GM08714 (cell line): ENCODE results near the gene ANKRD11.
"Not testable (repeated sequence)": the region's sequence is repeated elsewhere in the genome, so short reads cannot be mapped to it uniquely, and the experiment has no call there.

Source experiments
- H3K4me3 ChIP-seq: fragments of 200-500 bp; sonication (Bioruptor generic); 2 replicates; pipeline ENCODE4 v1.5.1; 2014; ENCODE audit warnings: mild to moderate bottlenecking, low read length, inconsistent platforms
- ZNF274 ChIP-seq: IDR thresholded peaks from 2 replicates; pipeline ENCODE4 v1.6.1; 2012; ENCODE audit warnings: mild to moderate bottlenecking, low read depth, low read length

Gene ANKRD11

DNA sequence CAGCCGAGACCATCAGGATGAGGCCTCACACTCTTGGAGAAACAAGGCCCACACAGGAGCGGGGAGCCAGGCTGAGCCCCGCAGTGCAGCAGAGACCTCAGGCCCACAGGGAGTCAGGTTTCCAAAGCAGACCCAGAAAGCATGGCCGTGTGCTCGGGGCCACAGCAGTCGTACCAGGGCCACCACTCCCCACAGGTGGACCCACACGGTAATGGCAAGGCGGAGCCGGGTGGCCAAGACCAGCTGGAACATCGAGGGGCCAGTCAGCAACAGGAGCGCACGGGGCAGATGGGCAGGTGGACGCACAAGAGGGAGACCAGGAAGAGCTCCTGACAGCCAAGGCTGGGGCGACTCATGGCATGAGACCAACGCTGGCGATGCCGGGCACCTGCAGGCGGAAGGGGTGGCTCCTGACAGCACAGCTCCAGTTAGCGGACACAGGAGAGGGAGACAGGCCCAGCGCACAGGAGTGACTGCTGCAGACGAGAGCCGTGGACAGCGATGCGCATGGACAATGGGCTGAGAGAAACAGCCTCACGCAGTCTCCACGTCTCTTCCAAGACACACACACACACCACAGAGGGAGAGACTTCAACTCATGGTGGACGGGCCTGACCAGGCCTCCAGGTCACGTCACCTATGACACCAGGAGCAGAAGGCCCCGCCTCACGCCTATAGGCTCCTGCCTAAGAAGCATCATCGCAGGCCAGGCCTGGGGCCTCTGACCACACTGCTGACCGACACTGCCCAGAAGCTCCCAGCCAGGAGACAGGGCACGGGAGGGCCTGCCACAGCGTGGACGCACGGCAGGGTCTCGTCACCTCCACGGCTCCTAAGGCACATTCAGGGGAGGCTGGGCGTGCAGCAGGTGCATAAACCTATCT is 214.3 kb downstream of the ANKRD11 start:
- TF ChIP-seq ZNF274: no peak
- H3K4me3 ChIP-seq: no peak overlapping the region

DNA sequence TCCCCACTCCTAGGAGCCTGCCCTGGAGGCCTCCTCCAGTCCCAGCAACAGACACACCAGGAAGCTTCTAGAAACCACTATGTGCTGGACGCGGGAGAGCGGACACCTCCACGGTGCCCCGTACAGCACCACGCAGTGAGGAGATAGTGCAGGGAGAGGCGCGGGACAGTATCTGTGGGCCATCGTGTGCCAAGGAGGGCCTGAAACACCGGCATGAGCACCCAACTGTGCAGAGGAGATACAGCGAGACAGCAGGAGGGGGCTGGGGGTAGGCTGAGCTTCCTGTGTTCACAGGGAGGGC is 215.1 kb downstream of the ANKRD11 start:
- no peak for TF ChIP-seq ZNF274
- no peak overlapping the region for H3K4me3 ChIP-seq

DNA sequence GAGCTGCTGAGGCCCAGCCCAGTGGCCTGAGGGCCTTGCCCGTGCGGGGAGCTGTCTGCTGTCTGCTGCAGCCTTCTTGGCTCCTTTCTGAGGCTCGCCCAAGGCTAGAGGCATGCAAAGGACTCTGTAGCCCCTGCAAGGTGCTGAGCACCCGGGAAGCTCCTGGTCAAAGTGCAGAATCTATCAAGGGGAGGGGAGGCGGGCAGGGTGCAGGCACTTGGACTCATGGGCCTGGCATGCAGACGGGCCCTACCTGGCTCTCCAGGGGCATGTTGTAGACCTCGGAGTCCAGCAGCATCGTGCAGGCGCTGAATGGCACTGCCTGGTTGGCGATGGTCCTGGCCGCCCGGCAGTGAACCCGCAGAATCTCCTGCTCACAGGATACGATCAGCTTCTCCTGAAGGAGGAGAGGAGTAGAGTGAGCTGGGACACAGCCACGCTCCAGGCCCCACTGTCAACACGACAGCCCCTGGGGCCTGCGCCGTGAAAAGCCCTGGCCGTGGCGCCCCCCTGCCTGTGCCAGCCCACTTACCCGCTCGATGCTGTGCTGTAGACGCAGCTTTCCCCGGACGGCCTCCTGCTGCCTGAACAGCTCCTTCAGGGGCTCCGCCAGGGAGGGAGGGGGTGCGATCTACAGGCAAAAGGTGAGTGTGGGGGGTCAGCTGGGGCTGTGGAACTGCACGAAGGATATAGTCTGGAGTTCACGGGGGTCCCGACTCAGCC is 215.6 kb downstream of the ANKRD11 start:
- no peak overlapping the region for H3K4me3 ChIP-seq
- TF ChIP-seq ZNF274: no peak

DNA sequence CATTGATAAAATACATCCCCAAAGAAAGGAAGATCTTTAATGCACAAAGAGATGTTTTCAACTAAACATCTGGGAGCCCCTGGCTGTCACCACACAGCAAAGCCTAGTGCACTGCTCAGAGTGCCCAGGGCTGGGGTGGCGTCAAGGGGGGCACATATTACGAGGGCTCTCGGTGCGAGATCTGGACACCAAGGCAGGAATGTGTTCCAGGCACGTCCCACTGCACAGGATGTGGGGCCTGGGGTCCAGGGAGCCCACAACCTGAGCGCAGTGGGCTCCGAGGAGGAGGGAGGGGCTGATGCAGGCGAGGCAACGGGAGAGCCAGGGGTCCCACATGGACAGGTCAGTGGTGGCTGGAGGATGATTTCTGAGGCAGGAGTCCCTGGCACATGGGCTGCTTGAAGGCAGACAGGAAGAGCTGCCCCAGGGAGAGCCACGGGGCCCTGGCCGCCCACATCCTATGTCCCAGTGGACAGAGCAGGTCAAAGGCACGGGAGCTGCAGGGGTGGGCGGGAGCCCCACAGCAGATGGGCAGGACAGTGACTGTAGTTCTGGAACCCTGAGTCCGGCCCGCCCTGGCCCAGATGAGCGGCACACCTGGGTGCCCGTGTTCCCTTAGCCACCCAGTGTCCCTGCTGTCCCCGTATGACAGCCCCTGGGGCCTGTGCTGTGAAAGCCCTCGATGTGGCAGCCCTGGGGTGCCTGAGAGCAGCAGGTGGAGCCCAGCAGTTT is 216.5 kb downstream of the ANKRD11 start:
- no peak overlapping the region for H3K4me3 ChIP-seq
- no peak for TF ChIP-seq ZNF274

DNA sequence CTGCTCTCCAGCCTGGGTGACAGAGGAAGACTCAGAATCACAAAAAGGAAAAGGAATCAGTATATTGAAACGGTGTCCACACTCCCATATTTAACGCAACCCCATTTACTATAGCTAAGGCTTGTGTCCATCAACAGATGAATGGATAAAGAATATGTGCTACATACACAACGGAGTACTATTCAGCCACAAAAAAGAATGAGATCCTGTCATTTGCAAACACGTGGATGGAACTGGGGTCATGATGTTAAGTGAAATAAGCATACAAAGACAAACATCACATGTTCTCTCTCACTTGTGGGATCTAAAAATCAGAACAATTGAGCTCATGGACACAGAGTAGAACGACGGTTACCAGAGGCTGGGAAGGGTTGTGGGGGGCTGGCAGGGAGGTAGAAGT is 217.7 kb downstream of the ANKRD11 start:
- TF ChIP-seq ZNF274: no peak
- no peak overlapping the region for H3K4me3 ChIP-seq

DNA sequence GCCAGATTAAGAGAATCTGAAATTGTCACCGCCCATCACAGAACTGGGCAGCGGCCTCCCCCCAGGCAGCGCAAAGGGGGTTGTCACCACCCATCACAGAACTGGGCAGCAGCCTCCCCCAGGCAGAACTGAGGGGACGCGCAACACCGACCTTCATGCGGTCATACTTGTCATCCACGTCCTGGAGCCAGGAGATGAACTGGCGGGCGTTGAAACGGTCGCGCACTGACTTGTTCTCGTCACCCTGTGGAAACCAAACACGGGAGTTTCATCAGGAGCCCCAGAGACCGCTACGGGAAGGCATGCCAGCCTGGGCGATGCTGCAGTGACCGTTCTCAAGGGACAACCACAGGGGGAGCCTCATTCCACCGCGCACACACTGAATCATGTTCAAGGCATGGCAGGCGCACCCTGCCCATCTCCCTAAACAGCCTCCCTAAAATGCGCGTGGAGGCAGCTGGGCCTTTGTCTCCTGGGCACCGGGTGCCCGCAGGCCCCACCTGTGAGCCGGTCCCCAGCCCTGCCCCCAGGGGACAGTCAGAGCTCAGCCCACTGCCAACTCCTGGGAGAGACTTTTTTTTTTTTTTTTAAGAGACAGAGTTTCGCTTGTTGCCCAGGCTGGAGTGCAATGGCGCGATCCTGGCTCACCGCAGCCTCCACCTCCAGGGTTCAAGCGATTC is 219.6 kb downstream of the ANKRD11 start:
- no peak for TF ChIP-seq ZNF274
- H3K4me3 ChIP-seq: no peak overlapping the region

DNA sequence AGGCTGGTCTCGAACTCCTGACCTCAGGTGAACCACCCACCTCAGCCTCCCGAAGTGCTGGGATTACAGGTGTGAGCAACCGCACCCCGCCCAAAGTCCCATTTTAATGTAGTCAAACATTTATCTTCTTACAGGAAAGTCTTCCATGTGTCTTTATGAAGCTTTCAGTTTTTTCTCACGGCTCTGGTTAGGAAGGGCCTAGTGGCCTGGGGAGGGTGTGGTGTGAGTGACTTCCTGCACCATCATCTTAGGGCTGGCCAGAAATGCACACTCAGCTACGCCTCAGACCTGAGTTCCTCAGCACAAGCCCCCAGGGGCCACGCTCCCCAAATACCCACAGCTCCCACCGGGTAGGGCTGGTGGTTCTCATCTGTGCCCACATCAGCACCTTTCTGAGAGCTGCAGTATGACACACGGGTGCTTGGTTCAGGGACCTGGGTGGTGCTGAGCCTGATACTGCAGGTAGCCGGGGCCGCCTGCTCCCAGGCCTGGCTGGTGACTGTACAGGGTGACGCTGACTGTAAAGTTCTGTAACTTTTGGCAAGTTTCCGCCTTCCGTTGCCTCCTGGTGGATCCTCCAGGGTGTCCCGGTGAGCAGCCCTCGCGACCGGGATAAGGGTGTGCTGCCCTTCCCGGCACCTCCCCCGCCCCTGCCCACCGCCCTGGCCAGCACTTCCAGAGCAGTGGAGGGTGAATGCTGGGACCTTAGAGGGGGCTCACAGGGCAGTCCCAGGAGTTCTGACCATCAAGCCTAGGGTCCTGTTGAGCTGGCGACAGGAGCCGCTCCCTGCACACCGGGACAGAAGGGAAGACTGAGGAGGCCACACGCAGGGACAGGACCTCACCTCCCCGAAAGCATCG is 220.3 kb downstream of the ANKRD11 start:
- H3K4me3 ChIP-seq: no peak overlapping the region
- no peak for TF ChIP-seq ZNF274

DNA sequence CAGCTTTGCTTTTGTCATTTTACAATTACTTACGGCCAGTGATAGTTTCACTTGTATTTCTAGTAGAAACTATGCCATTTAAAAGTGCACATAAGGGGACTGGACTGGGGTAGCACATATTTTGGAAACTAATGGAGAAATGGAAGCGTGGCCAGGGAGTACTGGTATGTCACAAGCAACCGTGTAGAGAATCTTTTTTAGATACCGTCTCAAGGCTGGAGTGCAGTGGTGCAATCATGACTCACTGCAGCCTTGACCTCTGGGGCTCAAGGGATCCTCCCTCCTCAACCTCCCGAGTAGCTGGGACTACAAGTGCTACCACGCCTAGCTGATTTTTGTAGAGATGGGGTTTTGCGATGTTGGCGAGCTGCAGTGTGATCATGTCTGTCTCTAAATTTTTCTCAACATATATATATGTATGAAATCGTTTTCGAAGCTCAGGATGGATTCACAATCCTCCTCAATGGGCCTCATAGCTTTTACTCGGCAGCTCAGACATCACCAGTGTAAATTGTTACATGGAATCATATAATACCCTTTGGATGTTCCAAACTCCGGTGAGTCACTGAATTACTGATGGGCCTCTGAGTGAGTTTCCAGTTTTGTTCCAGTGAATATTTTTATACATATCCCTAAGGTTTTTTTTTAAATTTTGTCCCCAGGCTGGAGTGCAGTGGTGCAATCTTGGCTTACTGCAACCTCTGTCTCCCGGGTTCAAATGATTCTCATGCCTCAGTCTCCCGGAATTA is 221.2 kb downstream of the ANKRD11 start:
- no peak for TF ChIP-seq ZNF274
- H3K4me3 ChIP-seq: no peak overlapping the region

DNA sequence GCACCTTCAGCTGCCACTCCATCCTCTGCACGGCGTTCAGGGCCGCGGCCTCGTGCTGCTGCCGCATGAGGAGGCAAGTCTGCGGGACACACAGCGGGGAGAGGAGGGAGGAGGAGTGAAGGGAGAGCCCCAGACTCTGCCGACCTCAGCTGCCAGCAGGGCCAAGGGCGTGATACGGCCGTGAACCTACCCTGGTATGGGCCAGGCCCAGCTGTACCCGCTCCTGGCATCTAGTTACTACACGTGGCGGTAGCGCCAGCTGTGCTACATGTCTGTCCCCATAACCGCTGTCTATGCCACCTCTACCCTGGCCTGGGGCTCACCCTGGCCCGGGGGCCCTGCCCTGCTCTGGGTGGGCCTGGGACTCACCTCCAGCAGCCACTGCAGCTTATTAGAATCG is 221.8 kb downstream of the ANKRD11 start:
- no peak overlapping the region for H3K4me3 ChIP-seq
- TF ChIP-seq ZNF274: no peak

DNA sequence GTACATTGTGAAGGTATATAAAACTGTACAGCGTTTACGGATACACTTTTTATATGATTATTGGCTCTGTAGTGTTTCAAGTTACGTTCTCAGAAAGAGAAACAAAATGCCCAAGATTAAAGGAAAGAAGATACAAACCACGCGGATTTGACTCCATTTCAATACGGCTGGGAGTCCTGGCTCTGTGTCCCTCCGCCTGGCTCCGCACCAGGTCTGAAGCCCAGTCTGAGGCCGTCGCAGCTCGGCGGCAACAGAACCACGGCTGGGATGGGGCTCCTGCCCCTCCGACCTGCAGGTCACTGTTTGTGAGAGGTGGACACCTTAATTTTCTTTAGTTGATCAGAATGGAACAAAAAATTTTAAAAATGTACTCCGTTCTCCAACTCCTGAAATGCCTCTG is 222.6 kb downstream of the ANKRD11 start:
- H3K4me3 ChIP-seq: not testable (repeated sequence)

DNA sequence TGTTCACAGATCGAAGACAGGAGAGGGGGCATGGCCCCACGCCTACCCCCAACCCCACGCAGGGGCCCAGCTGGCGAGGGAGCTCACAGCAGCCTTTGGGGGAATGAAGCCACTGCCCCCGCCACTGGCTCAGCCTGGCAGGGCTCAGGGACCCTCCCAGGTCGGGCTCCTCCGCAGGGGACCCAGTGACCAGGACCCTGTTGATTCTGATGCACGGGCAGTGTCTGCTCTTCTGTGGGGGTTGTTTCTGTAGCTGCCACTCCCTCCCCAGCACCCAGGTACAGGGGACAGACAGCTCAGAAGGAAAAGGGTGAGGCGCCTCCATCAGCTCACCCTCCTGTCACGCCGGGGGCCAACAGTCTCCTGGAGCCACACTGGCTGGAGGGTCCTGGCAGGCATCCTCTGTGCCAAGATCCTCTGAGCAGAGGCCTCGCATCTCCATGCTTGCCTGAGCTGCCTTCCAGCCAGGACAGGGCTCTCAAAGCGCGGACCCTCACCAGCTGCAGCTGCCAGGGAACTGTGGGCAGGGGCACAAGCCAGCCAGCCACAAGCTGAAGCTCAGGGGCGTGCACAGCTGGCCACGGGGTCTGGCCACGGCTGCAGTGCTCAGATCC is 223.7 kb downstream of the ANKRD11 start:
- TF ChIP-seq ZNF274: no peak

DNA sequence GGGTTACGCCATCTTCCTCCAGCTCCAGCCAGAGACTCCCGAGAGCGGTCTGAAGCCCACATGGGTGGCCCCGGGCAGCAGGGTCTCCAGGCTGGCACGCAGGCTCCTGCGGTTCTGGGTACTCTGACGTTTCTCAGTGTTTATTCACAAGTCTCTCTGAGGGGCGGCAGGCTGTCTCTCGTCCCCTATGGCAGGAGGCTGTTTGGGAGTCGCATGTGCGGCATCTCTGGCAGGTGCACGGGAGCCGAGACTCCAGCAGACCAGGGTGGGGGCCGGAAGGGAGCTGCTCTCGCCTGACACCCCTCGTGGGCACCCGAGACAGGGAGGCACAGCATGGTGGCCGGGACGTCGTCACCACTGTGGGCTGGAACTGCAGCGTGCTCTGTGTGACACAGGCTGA is 224.7 kb downstream of the ANKRD11 start:
- no peak for TF ChIP-seq ZNF274
- no peak overlapping the region for H3K4me3 ChIP-seq

More for the DNA sequence above, 223.7 kb downstream of the ANKRD11 start:
- H3K4me3 ChIP-seq: no peak overlapping the region
